K562 (cell line): ENCODE measurements around the gene SEH1L. TPM values are rescaled to one million over a fixed set of nuclear protein-coding genes. Genes with fewer than 3 reads are reported as not detected.

ENCODE experiments used
- ARID3A ChIP-seq: IDR thresholded peaks from 2 replicates; pipeline ENCODE4 v1.6.1; 2012; ENCODE audit warnings: low read depth, low read length, improper control_type of control experiment, borderline replicate concordance
- ARID3B ChIP-seq: fragments of 250-450 bp; sonication (Bioruptor Pico); IDR thresholded peaks from 2 replicates; pipeline ENCODE4 v1.4.0; 2020; ENCODE audit warnings: borderline replicate concordance
- BCLAF1 ChIP-seq, 2 experiments: fragments of 450-650 bp in 1 of 2; IDR thresholded peaks; 2 replicates each; pipeline ENCODE4 v1.6.1; 2011 to 2017; ENCODE audit warnings: low read depth in 2 of 2, antibody characterized with exemption in 1 of 2, borderline replicate concordance in 1 of 2, low read length in 1 of 2, mild to moderate bottlenecking in 1 of 2, mixed read lengths in 1 of 2; ENCODE audit not compliant: control insufficient read depth in 1 of 2
- CBX3 ChIP-seq, 2 experiments: IDR thresholded peaks; 1 replicate in 1 of 2; 2 replicates in 1 of 2; pipeline ENCODE4 v1.6.1; 2012; ENCODE audit warnings: inconsistent platforms in 2 of 2, low read length in 2 of 2, borderline replicate concordance in 1 of 2, control low read depth in 1 of 2
- CREM ChIP-seq: IDR thresholded peaks from 2 replicates; pipeline ENCODE4 v1.6.1; 2014; ENCODE audit warnings: antibody characterized with exemption, low read depth
- CTCF ChIP-seq, 3 experiments: IDR thresholded peaks in 2 of 3; conservative IDR thresholded peaks in 1 of 3; 2 replicates each; pipeline ENCODE4 v1.5.1; 2011 to 2012; ENCODE audit warnings: low read length in 3 of 3, mild to moderate bottlenecking in 3 of 3, control low read depth in 2 of 3, improper control_type of control experiment in 1 of 3, inconsistent platforms in 1 of 3, low read depth in 1 of 3, mixed read lengths in 1 of 3, moderate library complexity in 1 of 3; ENCODE audit not compliant: insufficient read depth in 2 of 3
- ETV6 ChIP-seq, 3 experiments: fragments of 150-350 bp in 1 of 3; sonication (generic) in 1 of 3; formaldehyde crosslinking in 1 of 3; IDR thresholded peaks; 2 replicates each; pipeline versions ENCODE4 v1.6.1 to v1.8.0; 2014 to 2022; ENCODE audit warnings: borderline replicate concordance in 2 of 3, low read depth in 2 of 3, antibody characterized with exemption in 1 of 3, low read length in 1 of 3, mild to moderate bottlenecking in 1 of 3, missing genetic modification reagents in 1 of 3
- GATAD2B ChIP-seq: fragments of 450-650 bp; IDR thresholded peaks from 2 replicates; pipeline ENCODE4 v1.6.1; 2017; ENCODE audit warnings: mild to moderate bottlenecking, borderline replicate concordance
- KLF16 ChIP-seq: IDR thresholded peaks from 2 replicates; pipeline ENCODE4 v1.6.1; 2016; ENCODE audit warnings: antibody characterized with exemption
- MAX ChIP-seq: sonication (generic); formaldehyde crosslinking; IDR thresholded peaks from 2 replicates; pipeline ENCODE4 v1.9.0; 2022; ENCODE audit warnings: mild to moderate bottlenecking, missing genetic modification reagents
- NUFIP1 ChIP-seq: fragments of 450-650 bp; IDR thresholded peaks from 2 replicates; pipeline ENCODE4 v1.6.1; 2018; ENCODE audit not compliant: partially characterized antibody
- RBM17 ChIP-seq: fragments of 200-400 bp; formaldehyde crosslinking; IDR thresholded peaks from 2 replicates; pipeline ENCODE4 v1.6.1; 2017; ENCODE audit warnings: low read depth, mild to moderate bottlenecking, low read length, borderline replicate concordance
- RBM34 ChIP-seq: fragments of 200-400 bp; formaldehyde crosslinking; IDR thresholded peaks from 2 replicates; pipeline ENCODE4 v1.6.1; 2018; ENCODE audit warnings: low read length, borderline replicate concordance; ENCODE audit not compliant: insufficient read depth
- RFX7 ChIP-seq: fragments of 250-450 bp; sonication (Bioruptor Pico); IDR thresholded peaks from 2 replicates; pipeline ENCODE4 v1.5.1; 2021; ENCODE audit warnings: mild to moderate bottlenecking
- ZNF311 ChIP-seq: fragments of 250-450 bp; sonication (Bioruptor Pico); IDR thresholded peaks from 2 replicates; pipeline ENCODE4 v1.4.0; 2020; ENCODE audit warnings: mild to moderate bottlenecking, moderate library complexity
- ZNF766 ChIP-seq: fragments of 200-800 bp; sonication (Bioruptor generic); conservative IDR thresholded peaks from 2 replicates; pipeline ENCODE4 v1.6.1; 2016; ENCODE audit warnings: missing genetic modification characterization, missing compliant biosample characterization
- polyA plus RNA-seq, 8 experiments: library from polyadenylated mRNA; depleted of rRNA in 4 of 8; stranded (reverse) in 5 of 8; unstranded in 3 of 8; fragments of >200 nt; fragmentation: Nextera tagmentation in 2 of 8; fragmentation: Illumina TruSeq in 1 of 8; extraction: Ambion mirVana in 2 of 8; extraction: Trizol in 1 of 8; gene quantifications; 2 replicates each; pipeline versions ENCODE4 v1.2.1 to v1.2.3, GENCODE V29; 2011 to 2014; ENCODE audit warnings: inconsistent platforms in 1 of 8, missing spikeins in 1 of 8
- total RNA-seq, 7 experiments: library from RNA; depleted of rRNA in 6 of 7; stranded (reverse); fragments of >200 nt in 6 of 7; fragmentation: Illumina TruSeq in 2 of 7; extraction: Trizol in 2 of 7; gene quantifications; 2 replicates each; pipeline versions ENCODE4 v1.2.1 to v1.2.3, GENCODE V29; 2011 to 2021; ENCODE audit warnings: low replicate concordance in 1 of 7

Gene SEH1L
- total and polyA plus RNA-seq, 9 of the 15 experiments (the other 6 are each of a cell fraction or from before 2014, with no cell fraction given) = 62.2 to 180 (median 108) TPM

GRCh38 chr18:12948050-12948804, 416 bp downstream of the SEH1L start (continued):
- no peak for TF ChIP-seq CTCF (IDR thresholded peaks at IDR 0.05 in 2 of 3, conservative IDR thresholded peaks at IDR 0.05 in 1 of 3; ENCODE audit: insufficient read depth in 2 of 3, low read depth in 1 of 3, low read length in 3 of 3)
- 0 out of 3 replicates have a peak, but pooled peaks of 1 of the 2 experiments have one; percentile 41 for TF ChIP-seq CBX3 (IDR thresholded peaks at IDR 0.05; ENCODE audit: borderline replicate concordance in 1 of 2, low read length in 2 of 2)
- no peak for TF ChIP-seq BCLAF1 (IDR thresholded peaks at IDR 0.05; ENCODE audit: borderline replicate concordance in 1 of 2, control insufficient read depth in 1 of 2, low read depth in 2 of 2, low read length in 1 of 2)
- TF ChIP-seq RBM17 = no peak
- TF ChIP-seq ARID3B (CRISPR knock-in tag) = no peak
- TF ChIP-seq ARID3A = no peak
- TF ChIP-seq RBM34 = no peak; the same call in 1 of the 2 replicates
- no peak for TF ChIP-seq ZNF311 (CRISPR knock-in tag)
- TF ChIP-seq NUFIP1 = peak; percentile 87
- TF ChIP-seq KLF16 = no peak
- TF ChIP-seq CREM = peak; percentile 63; the same call in 1 of the 2 replicates
- TF ChIP-seq RFX7 (CRISPR knock-in tag) = no peak
- peak; percentile 98 for TF ChIP-seq MAX (CRISPR knock-in tag)
- TF ChIP-seq ZNF766 (CRISPR knock-in tag) = 0 out of 2 replicates have a peak, but pooled peaks have one; percentile 59
- no peak; a peak in 1 of 4 replicates for TF ChIP-seq ETV6 (IDR thresholded peaks at IDR 0.05; ENCODE audit: borderline replicate concordance in 1 of 2, low read depth in 2 of 2, low read length in 1 of 2)
- TF ChIP-seq ETV6 (CRISPR knock-in tag; IDR thresholded peaks at IDR 0.05; ENCODE audit: borderline replicate concordance) = peak; percentile 88; the same call in 1 of the 2 replicates
- TF ChIP-seq GATAD2B = peak; percentile 80; the same call in 1 of the 2 replicates
